HEK293T (cell line): ENCODE measurements around the gene KREMEN2.
"Not testable (repeated sequence)": the region's sequence is repeated elsewhere in the genome, so short reads cannot be mapped to it uniquely, and the experiment has no call there.

Source experiments
- CTCF ChIA-PET: fragments of 350-600 bp; formaldehyde crosslinking; extraction: SDS; loops from one replicate; lab custom pipeline; 2021; ENCODE audit warnings: antibody characterized with exemption, inconsistent platforms; lab: Yijun Ruan, JAX
- POLR2A ChIA-PET: fragments of 350-600 bp; formaldehyde crosslinking; extraction: SDS; loops from one replicate; lab custom pipeline; 2020; ENCODE audit warnings: antibody characterized with exemption, inconsistent platforms; lab: Yijun Ruan, JAX
- DNase-seq: peaks from one replicate; pipeline ENCODE4 v3.0.0; 2012; ENCODE audit warnings: mixed read lengths; ENCODE audit errors: extremely low spot score
- ARNT ChIP-seq: fragments of 450-650 bp; IDR thresholded peaks from 2 replicates; pipeline ENCODE4 v1.6.1; 2017; ENCODE audit warnings: mild to moderate bottlenecking
- BHLHE40 ChIP-seq: fragments of 450-650 bp; IDR thresholded peaks from 2 replicates; pipeline ENCODE4 v1.6.1; 2016; ENCODE audit warnings: mild to moderate bottlenecking, moderate library complexity, borderline replicate concordance
- CTBP1 ChIP-seq: fragments of 450-650 bp; IDR thresholded peaks from 2 replicates; pipeline ENCODE4 v1.6.1; 2016; ENCODE audit warnings: borderline replicate concordance
- ELF4 ChIP-seq: fragments of 450-650 bp; IDR thresholded peaks from 2 replicates; pipeline ENCODE4 v1.6.1; 2017; ENCODE audit warnings: antibody characterized with exemption
- FOXA1 ChIP-seq: fragments of 450-650 bp; IDR thresholded peaks from 2 replicates; pipeline ENCODE4 v1.6.1; 2016; ENCODE audit warnings: mild to moderate bottlenecking
- FOXK2 ChIP-seq: fragments of 450-650 bp; IDR thresholded peaks from 2 replicates; pipeline ENCODE4 v1.6.1; 2016; ENCODE audit warnings: mild to moderate bottlenecking
- FOXM1 ChIP-seq: fragments of 450-650 bp; IDR thresholded peaks from 2 replicates; pipeline ENCODE4 v1.6.1; 2017; ENCODE audit warnings: mild to moderate bottlenecking, borderline replicate concordance
- HDGF ChIP-seq: fragments of 450-650 bp; IDR thresholded peaks from 2 replicates; pipeline ENCODE4 v1.6.1; 2017; ENCODE audit warnings: antibody characterized with exemption, borderline replicate concordance
- L3MBTL2 ChIP-seq: fragments of 450-650 bp; conservative IDR thresholded peaks from 2 replicates; pipeline ENCODE4 v1.6.1; 2016; ENCODE audit warnings: mild to moderate bottlenecking
- LEF1 ChIP-seq: fragments of 450-650 bp; IDR thresholded peaks from 2 replicates; pipeline ENCODE4 v1.6.1; 2017; ENCODE audit warnings: mild to moderate bottlenecking, borderline replicate concordance
- NFRKB ChIP-seq: fragments of 450-650 bp; IDR thresholded peaks from 2 replicates; pipeline ENCODE4 v1.6.1; 2016; ENCODE audit warnings: mild to moderate bottlenecking, moderate library complexity
- PKNOX1 ChIP-seq: fragments of 450-650 bp; IDR thresholded peaks from 2 replicates; pipeline ENCODE4 v1.6.1; 2016
- SP1 ChIP-seq: fragments of 450-650 bp; IDR thresholded peaks from 2 replicates; pipeline ENCODE4 v1.6.1; 2017
- SUZ12 ChIP-seq: fragments of 450-650 bp; IDR thresholded peaks from 2 replicates; pipeline ENCODE4 v1.6.1; 2016; ENCODE audit warnings: mild to moderate bottlenecking
- TARDBP ChIP-seq: fragments of 450-650 bp; IDR thresholded peaks from 2 replicates; pipeline ENCODE4 v1.6.1; 2016
- ZNF384 ChIP-seq: fragments of 450-650 bp; IDR thresholded peaks from 2 replicates; pipeline ENCODE4 v1.6.1; 2016

KREMEN2 gene

GRCh38 chr16:2930236-2930635 is 33.8 kb upstream of the KREMEN2 start:
- CTCF ChIA-PET = interaction anchor here (1.1 kb wide), 1 partner anchor 54 kb away, joined by 3 read pairs; no protein-coding TSS in a partner anchor
- POLR2A ChIA-PET = no interaction called here
- DNase-seq = no peak
- TF ChIP-seq ELF4 = no peak
- TF ChIP-seq LEF1 = no peak
- no peak for TF ChIP-seq L3MBTL2
- no peak for TF ChIP-seq NFRKB
- no peak for TF ChIP-seq CTBP1
- TF ChIP-seq FOXK2 = no peak
- no peak for TF ChIP-seq BHLHE40
- TF ChIP-seq FOXA1 = no peak
- no peak for TF ChIP-seq SP1
- TF ChIP-seq FOXM1 = no peak
- no peak for TF ChIP-seq SUZ12
- no peak for TF ChIP-seq HDGF
- TF ChIP-seq PKNOX1 = no peak
- TF ChIP-seq TARDBP = no peak
- TF ChIP-seq ZNF384 = no peak

- POLR2A ChIA-PET = interaction anchor here (0.9 kb wide), 1 partner anchor 12 kb away, joined by 3 read pairs; no protein-coding TSS in a partner anchor
- CTCF ChIA-PET, DNase-seq: not testable (repeated sequence)
These were observed 32.7 kb upstream of the KREMEN2 start for GRCh38 chr16:2931231-2931914.

- CTCF ChIA-PET = no interaction called here
- no peak for TF ChIP-seq SUZ12
- TF ChIP-seq BHLHE40 = no peak
- TF ChIP-seq ZNF384 = no peak
- no peak for TF ChIP-seq NFRKB
- no peak for TF ChIP-seq CTBP1
- no peak for TF ChIP-seq HDGF
- POLR2A ChIA-PET = no interaction called here
- DNase-seq = no peak
These were observed 30.9 kb upstream of the KREMEN2 start for GRCh38 chr16:2933136-2933535.

- ChIA-PET POLR2A (no interaction called here), CTCF (no interaction called here)
- TF ChIP-seq HDGF (no peak), PKNOX1 (no peak), BHLHE40 (no peak), CTBP1 (no peak)
- no peak for DNase-seq
These were observed 30.4 kb upstream of the KREMEN2 start for GRCh38 chr16:2933701-2934100.

GRCh38 chr16:2934450-2934849 is 29.6 kb upstream of the KREMEN2 start:
- ChIA-PET POLR2A (no interaction called here), CTCF (no interaction called here)
- no peak for TF ChIP-seq NFRKB
- no peak for TF ChIP-seq FOXA1
- TF ChIP-seq LEF1 = no peak
- TF ChIP-seq PKNOX1 = no peak
- no peak for TF ChIP-seq CTBP1
- no peak for TF ChIP-seq BHLHE40
- TF ChIP-seq ARNT = no peak
- TF ChIP-seq SP1 = no peak
- TF ChIP-seq L3MBTL2 = no peak
- TF ChIP-seq ELF4 = no peak
- TF ChIP-seq TARDBP = no peak
- no peak for TF ChIP-seq HDGF
- no peak for TF ChIP-seq FOXK2
- no peak for TF ChIP-seq SUZ12
- no peak for TF ChIP-seq FOXM1
- no peak for TF ChIP-seq ZNF384
- DNase-seq = no peak

GRCh38 chr16:2936436-2937011 is 27.6 kb upstream of the KREMEN2 start:
- CTCF ChIA-PET = interaction anchor here (1.1 kb wide), 1 partner anchor 9 kb away, joined by 5 read pairs; no protein-coding TSS in a partner anchor
- TF ChIP-seq CTBP1 (no peak), FOXK2 (no peak), ARNT (no peak), BHLHE40 (no peak), ELF4 (no peak), SUZ12 (no peak), NFRKB (no peak), SP1 (no peak), HDGF (no peak), FOXA1 (no peak), TARDBP (no peak), L3MBTL2 (no peak), PKNOX1 (no peak), LEF1 (no peak), ZNF384 (no peak), FOXM1 (no peak)
- POLR2A ChIA-PET = no interaction called here
- no peak for DNase-seq
